GM19467 (cell line): Measurements from ENCODE around the gene NPR1.
"Not testable (repeated sequence)": the region's sequence is repeated elsewhere in the genome, so short reads cannot be mapped to it uniquely, and the experiment has no call there.

ENCODE experiments used
- ATAC-seq: cut with Tn5 transposase; IDR thresholded peaks from one replicate; pipeline ENCODE4 v1.9.1; 2021; ENCODE audit warnings: mild to moderate bottlenecking, moderate library complexity; ENCODE audit not compliant: unreplicated experiment

The NPR1 gene

DNA sequence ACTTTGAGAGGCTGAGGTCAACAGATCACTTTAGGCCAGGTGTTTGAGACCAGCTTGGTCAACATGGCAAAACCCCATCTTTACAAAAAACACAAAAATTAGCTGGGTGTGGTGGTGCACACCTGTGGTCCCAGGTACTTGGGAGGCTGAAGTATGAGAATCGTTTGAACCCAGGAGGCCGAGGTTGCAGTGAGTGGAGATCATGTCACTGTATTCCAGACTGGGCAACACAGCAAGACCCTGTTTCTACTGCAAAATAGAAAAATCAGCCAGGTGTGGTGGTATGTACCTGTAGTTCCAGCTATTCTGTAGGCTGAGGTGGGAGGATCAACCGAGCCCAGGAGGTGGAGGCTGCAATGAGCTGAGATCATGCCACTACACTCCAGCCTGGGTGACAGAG, 45.2 kb downstream of the NPR1 start:
- ATAC-seq = no peak

GRCh38 chr1:153724634-153725033, 46.1 kb downstream of the NPR1 start:
- not testable (repeated sequence) for ATAC-seq

- ATAC-seq = peak; percentile 95
These were observed 49.2 kb downstream of the NPR1 start, which contains the start of gene INTS3 for GRCh38 chr1:153727463-153728304. Gene INTS3 (plus strand): TSS chr1:153728050. CDS start chr1:153728635, 585 bp downstream.

- ATAC-seq = no peak
These were observed 50.0 kb downstream of the NPR1 start for GRCh38 chr1:153728305-153729066.

GRCh38 chr1:153730468-153730988, 52.0 kb downstream of the NPR1 start:
- no peak for ATAC-seq

- no peak for ATAC-seq
These were observed 55.5 kb downstream of the NPR1 start for GRCh38 chr1:153733970-153734369.

GRCh38 chr1:153734396-153735089, 56.1 kb downstream of the NPR1 start:
- ATAC-seq = no peak

GRCh38 chr1:153735090-153735420, 56.6 kb downstream of the NPR1 start:
- no peak for ATAC-seq

- ATAC-seq = no peak
These were observed 63.5 kb downstream of the NPR1 start for GRCh38 chr1:153741986-153742385.

DNA sequence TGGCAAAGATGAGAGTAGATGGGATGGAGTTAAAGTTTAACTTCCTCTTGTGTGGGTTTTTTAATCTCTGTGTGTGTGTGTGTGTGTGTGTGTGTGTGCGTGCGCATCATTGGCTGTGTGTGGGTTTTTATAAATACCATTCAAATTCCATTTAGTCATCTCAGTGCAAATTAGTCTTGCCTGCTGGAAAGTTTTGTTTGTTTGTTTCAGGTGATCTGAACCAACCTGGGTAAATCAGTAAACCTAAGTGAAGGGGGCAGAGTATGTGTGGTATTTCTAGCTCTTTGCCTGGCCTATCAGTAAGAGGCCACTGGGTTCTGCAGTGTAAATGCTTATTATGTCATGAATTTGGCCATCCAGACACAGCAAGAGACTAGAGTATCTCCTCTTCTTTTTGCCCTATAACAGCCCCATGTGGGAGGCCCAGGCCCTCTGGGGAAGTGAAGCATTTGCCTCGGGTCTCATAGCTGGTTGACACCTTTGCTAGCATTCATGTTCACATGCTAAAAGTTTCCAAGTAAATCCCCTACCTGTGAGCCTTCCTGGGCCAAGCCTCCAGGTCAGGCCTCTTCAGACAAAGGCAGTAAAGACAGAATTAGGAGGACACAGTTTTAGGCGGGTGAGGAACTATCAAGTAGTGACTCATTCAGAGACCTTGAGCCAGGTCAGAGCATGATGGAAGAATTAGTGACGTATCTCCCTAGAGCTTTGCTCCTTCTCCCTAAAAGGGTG, 64.1 kb downstream of the NPR1 start:
- no peak for ATAC-seq
